Gastroesophageal sphincter (tissue), 3 donors: ENCODE measurements around the gene MCM5.

Source experiments
- POLR2AphosphoS5 ChIP-seq: sonication (generic); formaldehyde crosslinking; IDR thresholded peaks from one replicate; pipeline ENCODE4 v1.6.1; 2017; ENCODE audit warnings: antibody characterized with exemption
- TF ChIP-seq, protein P1 (sequence below), 4 experiments: fragments of 200-600 bp in 2 of 4; fragments of 450-650 bp in 2 of 4; sonication (generic) in 1 of 4; IDR thresholded peaks; one replicate each; pipeline ENCODE4 v1.5.1; 2017 to 2019; ENCODE audit warnings: antibody characterized with exemption in 4 of 4, mild to moderate bottlenecking in 2 of 4, moderate library complexity in 2 of 4

GRCh38 chr22:35392357-35392756 is 7.6 kb upstream of the MCM5 start:
- no peak for TF ChIP-seq POLR2AphosphoS5
- TF ChIP-seq, protein P1, sequence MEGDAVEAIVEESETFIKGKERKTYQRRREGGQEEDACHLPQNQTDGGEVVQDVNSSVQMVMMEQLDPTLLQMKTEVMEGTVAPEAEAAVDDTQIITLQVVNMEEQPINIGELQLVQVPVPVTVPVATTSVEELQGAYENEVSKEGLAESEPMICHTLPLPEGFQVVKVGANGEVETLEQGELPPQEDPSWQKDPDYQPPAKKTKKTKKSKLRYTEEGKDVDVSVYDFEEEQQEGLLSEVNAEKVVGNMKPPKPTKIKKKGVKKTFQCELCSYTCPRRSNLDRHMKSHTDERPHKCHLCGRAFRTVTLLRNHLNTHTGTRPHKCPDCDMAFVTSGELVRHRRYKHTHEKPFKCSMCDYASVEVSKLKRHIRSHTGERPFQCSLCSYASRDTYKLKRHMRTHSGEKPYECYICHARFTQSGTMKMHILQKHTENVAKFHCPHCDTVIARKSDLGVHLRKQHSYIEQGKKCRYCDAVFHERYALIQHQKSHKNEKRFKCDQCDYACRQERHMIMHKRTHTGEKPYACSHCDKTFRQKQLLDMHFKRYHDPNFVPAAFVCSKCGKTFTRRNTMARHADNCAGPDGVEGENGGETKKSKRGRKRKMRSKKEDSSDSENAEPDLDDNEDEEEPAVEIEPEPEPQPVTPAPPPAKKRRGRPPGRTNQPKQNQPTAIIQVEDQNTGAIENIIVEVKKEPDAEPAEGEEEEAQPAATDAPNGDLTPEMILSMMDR (IDR thresholded peaks at IDR 0.05), result no peak
